NK-92 treated with Interleukin-12 subunit alpha and Interleukin-12 subunit beta, amount 100 ng/mL, for 24 hours (cell line): Measurements from ENCODE around the gene BAZ1A.

Experiments
- DNase-seq: peaks from one replicate; lab custom pipeline; 2025; lab: John Stamatoyannopoulos, UW

The BAZ1A gene, protein sequence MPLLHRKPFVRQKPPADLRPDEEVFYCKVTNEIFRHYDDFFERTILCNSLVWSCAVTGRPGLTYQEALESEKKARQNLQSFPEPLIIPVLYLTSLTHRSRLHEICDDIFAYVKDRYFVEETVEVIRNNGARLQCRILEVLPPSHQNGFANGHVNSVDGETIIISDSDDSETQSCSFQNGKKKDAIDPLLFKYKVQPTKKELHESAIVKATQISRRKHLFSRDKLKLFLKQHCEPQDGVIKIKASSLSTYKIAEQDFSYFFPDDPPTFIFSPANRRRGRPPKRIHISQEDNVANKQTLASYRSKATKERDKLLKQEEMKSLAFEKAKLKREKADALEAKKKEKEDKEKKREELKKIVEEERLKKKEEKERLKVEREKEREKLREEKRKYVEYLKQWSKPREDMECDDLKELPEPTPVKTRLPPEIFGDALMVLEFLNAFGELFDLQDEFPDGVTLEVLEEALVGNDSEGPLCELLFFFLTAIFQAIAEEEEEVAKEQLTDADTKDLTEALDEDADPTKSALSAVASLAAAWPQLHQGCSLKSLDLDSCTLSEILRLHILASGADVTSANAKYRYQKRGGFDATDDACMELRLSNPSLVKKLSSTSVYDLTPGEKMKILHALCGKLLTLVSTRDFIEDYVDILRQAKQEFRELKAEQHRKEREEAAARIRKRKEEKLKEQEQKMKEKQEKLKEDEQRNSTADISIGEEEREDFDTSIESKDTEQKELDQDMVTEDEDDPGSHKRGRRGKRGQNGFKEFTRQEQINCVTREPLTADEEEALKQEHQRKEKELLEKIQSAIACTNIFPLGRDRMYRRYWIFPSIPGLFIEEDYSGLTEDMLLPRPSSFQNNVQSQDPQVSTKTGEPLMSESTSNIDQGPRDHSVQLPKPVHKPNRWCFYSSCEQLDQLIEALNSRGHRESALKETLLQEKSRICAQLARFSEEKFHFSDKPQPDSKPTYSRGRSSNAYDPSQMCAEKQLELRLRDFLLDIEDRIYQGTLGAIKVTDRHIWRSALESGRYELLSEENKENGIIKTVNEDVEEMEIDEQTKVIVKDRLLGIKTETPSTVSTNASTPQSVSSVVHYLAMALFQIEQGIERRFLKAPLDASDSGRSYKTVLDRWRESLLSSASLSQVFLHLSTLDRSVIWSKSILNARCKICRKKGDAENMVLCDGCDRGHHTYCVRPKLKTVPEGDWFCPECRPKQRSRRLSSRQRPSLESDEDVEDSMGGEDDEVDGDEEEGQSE (N-terminal part only)

DNA sequence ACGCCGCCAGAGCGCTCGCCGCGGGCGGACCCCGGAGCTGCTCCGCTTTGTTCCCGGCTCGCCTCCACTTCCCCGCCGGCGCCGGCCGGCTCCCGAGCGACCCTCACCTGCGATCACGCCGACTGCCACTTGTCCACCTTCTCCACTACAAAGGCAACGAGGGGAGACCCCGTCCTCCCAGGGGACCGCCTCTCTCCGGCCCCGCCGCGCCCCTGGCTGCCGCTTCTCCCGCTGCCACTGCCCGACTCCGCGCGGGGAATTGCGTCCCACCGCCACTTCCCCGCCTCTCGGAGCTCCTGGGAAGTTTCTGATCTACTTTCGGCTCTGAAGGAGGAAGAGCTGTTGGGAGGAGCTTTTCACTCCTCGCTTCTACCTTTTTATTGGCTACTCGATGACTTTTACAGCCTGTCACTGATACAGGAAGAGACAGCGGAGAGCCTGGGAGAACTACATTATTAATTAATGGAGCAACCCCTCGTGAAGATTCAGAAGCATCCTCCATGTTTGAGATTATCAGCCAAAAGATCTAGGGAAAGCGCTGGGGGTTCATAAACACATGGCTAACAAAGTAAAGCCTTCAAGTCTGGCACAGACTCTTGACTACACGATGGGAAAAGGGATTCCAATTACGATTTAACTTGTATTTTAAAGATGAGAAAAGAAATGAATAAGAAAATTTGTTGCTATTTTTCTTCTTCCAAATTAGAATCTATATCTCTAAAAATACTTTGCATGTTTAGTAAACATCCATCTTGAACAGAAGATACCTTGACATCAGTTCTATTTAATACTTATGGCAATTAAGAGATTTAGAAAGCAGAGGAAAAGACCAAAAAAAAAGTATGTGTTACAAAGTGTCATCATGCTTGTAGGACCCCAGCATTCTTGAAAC, at the start of gene BAZ1A:
Gene BAZ1A, minus strand, starts transcription at position 330 of the 892 bp plus-strand sequence. CDS start 756 bp downstream, outside the sequence.
- peak; percentile 48 for DNase-seq

DNA sequence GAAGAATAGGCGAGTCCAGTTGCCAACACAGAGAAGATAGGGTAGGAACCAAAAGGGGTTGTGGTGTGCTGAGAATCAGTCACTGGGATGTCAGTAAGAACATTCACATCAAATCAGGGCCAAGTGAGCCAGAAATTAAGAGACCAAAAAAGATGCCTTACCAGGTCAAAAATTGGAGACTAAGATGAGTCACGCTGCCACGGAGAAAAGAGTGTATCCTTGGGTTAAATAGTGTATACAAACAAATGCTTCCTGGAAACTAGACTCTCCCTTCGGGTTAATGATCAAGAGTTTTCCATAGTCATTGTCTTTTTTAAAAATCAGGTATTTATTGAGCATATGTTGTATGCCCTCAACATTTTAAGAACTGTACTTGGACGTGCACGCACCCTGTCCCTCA, 45.2 kb upstream of the BAZ1A start:
- DNase-seq = no peak

DNA sequence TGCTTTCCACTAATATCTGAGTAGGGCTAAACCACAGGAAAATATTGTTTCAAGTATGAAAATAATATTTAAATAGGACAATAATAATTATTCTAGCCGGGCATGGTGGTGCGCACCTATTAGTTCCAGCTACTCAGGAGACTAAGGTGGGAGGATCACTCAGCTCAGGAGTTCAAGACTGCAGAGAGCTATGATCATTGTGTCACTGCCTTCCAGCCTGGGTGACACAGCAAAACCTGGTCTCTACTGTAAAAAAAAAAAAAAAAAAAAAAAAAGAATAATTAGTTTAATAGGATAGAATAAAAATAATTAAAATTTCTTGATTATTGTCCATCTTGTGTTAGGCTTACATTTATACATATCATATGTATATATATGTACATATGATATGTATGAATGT, 38.5 kb upstream of the BAZ1A start:
- DNase-seq = no peak

DNA sequence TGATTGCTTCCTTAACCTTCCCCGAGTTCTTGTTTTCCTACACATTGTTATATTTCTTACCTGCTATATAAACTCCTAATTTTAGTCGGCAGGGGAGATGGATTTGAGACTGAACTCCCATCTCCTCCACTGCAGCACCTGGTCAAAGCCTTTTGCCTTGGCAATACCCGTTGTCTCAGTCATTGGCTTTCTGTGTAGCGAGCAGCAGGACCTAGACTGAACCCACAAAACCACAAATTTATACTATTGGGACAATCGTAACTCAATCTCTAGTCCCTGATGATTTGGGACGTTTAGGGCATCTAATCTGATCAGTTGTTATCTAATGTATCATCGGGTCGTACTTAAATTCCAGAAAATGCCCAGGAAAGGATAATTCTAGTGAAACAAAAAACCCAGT, 37.8 kb upstream of the BAZ1A start:
- DNase-seq = no peak

DNA sequence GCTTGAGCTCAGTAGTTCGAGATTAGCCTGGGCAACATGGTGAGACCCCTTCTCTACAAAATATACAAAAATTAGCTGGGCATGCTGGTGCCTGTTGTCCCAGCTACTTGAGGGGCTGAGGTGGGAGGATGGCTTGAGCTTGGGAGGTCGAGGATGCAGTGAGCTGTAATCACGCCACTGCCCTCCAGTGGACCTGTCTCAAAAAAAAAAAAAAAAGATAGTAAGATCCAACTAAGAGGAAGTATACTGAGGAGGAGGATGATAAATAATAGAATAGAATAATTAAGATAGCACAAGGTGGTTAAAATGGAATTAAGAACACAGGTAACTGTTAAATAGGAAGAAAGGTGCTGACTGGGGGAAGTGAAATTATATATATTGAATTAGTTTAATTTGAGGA, 37.0 kb upstream of the BAZ1A start:
- DNase-seq = no peak

DNA sequence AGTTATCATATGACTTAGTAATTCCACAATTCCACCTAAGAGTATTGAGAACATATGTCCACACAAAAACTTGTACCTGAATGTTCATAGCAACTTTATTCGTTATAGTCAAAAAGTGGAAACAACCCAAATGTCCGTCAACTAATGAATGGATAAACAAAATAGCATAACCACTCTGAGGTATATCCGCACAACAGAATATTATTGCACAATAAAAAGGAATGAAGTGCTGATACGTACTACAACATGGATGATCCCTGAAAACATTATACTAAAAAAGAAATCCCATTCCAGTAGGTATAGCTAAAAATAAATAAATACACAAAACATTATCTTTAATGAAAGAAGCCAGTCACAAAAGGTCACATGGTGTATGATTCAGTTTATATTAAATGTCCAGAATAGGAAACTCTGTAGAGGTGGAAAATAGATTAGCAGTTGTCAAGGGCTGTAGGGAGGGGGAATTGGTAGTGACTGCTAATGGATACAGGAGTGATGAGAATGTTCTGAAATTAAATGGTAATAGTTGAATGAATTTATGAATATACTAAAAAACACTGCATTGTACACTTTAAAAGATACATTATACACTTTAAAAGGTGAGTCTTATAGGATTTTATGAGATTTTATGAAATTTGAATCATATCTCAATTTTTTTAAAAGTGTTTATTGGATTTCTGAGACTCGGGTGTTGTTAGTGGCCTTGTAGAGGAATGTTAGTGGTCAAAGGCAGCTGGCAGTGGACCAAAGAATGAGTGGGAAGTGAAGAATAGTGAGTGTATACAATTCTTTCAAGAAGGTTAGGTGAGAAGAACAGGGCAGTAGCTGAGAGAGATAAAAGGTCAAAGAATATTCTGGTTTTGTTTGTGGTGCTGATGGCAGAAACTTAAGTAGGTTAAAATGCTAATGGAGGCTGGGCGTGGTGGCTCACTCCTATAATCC, 36.3 kb upstream of the BAZ1A start:
- no peak for DNase-seq

DNA sequence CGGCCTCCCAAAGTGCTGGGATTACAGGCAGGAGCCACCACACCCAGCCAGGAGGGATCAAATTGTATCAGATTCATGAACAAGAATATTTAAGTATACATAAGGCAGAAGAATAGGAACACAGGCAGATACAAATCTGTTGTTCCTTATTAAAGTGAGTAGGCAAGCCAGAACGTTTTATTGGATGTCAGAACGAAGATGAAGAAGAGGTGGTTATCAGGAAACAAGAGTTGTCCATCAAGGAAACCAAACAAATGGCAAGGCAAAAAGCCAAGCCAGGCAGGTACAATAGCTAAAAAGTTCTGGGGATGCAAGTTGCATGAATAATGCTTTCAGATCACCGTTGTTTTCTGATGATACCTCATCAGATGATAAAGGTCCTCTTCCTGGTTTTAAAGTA, 31.1 kb upstream of the BAZ1A start:
- no peak for DNase-seq

DNA sequence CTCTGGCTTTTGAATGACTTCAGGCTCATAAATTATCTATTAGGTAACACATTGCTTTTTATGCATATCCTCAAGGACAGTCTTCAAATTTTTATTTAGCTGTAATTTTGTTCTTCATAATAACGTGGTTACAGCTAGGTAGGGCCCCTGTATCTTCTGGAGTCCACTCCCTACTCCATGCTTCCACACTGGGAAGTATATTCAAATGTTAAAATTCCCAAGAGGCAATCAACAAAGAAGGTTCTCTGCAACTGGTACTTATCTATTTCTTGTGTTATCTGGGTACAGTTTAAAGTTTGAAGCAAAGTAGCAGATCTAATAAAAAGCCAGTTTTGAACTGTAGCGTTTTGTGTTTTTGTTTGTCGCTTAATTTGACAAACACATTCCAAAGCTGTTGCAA, 20.1 kb upstream of the BAZ1A start:
- no peak for DNase-seq

DNA sequence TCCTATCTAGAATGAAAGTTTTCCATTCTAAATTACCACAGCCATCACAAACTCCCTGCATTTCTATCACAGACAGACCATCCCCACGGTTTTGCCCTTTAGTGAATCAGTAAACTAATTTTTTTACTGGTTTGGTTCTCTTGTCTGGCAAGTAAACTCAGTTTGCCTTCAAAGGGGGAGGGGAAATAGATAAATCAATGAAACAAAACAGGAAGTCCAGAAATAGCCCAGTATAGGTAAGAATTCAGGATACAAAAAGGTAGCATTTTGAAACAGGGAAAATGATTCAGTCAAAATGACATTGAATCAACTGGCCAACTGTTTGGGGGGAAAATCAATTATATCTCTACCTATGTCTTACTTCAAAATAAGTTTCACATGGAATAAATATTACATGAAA, 15.8 kb upstream of the BAZ1A start:
- DNase-seq = no peak

DNA sequence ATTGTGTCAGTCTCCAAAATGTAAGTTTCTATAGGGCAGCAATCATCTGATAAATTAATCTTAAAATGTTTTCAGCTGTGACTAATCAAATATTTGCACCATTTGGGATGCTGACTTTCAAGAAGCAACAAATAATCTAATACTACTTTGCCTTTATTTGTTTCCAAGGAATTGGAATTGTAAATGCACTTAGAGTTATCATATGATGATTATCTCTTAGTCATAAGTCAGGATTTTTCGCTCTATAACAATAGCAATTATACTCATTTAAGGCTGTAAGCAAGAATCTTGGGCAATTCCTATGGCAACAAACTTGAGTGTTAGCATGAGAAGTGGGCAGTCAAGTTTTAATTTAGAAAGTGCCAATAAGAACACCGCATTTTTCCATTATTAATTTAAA, 13.0 kb upstream of the BAZ1A start:
- no peak for DNase-seq

DNA sequence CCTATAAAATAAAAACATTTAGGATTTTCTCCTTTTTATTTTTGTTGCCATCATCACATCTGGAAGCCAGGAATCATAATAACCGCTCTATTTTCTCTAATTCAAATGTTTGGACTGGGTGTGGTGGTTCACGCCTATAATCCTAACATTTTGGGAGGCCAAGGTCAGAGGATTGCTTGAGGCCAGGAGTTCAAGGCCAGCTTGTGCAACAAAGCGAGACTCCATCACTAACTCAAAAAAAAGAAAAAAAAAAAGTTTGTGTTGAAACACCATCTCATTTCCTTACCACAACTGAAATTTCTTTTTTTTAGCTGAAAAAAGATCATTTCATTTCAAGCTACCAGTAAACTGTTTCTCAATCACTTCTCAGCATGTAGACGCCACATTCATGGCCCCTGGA, 8.8 kb upstream of the BAZ1A start:
- DNase-seq = no peak

DNA sequence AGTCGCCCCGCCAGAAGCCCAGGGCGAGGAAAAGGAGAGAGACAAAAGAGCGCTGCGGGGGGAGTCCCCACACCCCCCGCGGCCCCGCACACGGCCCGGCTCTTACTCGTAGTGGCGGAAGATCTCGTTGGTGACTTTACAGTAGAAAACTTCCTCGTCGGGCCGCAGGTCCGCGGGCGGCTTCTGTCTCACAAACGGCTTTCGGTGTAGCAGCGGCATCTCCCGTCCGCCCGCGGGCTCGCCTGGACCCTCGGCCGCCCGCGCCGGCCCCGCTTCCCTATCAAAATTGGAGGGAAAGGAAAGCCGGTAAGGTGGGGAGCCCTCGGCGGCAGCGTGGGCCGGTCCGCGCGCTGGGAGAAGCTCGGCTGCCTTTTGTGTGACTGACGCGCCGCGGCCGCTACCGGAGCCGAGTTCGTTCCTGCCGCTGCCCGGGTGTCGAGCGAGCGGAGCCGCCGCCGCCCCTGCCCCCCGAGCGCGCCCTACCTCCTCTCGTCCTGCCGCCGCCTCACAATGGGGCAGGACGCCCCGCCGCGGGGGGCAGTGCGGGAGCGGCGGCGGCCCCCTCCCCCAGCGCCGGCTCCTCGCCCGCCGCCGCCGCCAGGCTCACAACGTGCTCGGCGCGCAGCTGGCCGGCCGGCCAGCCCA, 652 bp downstream of the BAZ1A start:
- peak; percentile 69 for DNase-seq

DNA sequence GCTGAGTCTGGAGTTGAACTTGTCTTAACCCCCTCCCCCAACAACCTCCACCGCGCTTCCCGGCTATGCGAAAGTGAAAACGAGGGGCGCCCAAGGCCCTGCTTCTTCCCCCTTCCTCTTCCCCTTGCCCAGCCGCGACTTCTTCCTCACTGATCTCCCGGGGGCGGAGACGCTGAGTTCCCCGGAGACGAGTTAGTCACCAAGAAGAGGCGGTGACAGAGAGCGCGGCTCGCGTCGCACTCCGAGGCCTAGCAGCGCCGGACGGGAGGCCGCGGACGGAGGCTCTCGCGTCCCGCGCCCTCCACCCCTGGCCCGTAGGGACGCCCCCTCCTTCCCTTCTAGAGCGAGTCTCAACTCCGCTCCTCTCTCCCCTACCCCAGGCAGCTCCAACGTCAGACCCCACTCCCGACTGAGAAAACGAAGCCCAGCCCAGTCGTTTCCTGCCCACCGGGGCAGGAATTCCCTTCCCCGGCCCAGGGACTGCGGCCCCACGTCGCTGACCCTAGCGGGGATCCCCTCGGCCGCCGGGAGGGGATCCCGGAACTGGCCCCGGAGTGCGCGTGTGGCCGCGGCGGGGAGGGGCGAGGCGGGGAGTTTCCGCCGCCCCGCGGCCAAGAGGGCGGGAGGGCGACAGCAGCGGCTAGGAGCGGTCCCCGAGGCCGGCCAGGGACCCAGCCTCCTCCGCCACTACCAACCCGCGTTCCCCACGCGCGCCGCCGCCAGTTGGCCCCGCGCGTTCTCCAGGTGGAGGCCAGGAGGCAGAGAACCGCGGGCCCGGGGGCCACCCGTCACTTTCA, 1.4 kb downstream of the BAZ1A start:
- DNase-seq = peak; percentile 79

DNA sequence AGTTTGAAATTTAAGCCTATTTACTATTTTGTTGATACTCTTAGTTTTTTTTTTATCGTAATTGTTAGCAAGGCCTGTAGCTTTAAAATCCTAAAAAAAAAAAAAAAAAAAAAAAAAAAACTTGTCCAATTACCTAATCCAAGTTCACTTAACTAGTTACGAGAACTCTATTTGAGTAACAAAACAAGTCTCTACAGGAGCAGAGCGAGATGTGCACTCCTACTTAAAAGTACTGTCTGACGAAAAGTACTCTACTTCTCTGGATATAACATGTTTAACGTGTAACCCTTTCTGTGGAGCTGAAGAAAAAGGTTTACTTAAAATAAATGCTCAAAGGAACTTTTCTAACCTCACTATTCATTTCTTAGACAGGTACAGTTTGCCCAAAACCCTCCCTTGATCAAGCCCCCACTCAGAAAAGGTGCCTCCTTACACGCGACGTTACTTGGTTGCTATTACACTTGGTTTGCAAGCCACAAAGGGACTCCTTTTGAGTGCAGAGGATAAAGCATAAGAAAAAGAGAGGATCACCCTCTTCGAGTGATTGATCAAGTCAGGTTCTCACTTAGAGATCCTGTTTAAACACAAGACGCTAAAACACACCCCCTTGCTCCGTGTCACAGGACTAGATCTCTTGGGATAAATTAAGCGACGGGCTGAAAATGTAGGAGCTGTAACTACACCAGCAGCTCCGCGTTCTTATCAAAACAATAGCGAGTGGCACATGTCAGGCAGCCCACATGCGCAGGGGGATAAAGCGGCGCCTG, 2.2 kb downstream of the BAZ1A start:
- no peak for DNase-seq

DNA sequence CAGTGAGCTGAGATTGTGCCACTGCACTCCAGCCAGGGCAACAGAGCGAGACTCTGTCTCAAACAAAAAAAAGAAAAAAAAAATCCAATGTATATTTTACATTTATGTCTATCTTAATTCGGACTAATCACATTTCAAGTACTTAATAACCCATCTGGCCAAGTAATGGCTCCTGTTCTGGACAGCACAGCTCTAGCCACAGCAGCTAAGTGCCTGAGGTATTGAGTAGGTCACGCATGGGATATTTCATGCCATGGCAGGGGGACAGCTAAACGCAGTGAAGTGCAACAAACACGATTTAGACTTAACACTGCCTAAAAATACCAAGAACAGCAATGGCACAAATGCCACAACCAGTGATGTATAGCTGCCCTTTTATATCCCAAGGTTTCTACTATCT, 8.0 kb downstream of the BAZ1A start:
- no peak for DNase-seq

DNA sequence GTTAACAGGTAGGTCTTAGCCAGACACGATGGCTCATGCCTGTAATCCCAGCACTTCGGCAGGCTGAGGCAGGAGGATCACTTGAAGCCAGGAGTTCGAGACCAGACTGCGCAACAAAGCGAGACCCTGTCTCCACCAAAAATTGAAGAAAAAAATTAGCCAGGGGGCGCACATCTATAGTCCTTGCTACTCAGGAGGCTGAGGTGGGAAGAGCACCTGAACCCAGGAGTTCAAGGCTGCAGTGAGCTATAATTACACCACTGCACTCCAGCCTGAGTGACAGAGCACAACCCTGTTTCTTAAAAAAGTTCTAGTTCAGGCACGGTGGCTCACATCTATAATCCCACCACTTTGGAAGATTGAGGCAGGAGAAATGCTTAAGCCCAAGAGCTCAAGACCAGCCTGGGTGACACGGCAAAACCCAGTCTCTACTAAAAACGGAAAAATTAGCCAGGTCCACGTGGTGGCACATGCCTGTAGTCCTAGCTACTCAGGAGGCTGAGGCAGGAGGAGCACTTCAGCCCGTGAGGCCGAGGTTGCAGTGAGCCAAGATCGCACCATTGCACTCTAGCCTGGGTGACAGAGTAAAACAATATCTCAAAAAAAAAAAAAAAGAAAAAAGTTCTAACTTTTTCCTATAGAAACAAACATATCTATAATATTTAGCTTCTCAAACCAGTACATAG, 9.1 kb downstream of the BAZ1A start:
- no peak for DNase-seq

DNA sequence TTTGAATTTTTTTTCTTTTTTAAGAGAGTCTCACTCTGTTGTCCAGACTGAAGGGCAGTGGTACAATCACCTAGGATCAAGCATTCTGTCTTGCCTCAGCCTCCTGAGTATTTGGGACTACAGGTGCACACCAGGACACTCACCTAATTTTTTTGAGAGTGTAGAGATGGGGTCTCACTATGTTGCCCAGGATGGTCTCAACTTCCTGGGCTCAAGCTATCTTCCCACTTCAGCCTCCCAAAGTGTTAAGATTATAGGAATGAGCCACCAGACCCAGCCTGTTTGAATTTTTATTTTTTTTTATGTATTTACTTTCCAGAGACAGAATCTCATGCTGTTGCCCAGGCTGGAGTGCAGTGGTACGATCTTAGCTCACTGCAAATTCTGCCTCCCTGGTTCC, 11.3 kb downstream of the BAZ1A start:
- DNase-seq = no peak

DNA sequence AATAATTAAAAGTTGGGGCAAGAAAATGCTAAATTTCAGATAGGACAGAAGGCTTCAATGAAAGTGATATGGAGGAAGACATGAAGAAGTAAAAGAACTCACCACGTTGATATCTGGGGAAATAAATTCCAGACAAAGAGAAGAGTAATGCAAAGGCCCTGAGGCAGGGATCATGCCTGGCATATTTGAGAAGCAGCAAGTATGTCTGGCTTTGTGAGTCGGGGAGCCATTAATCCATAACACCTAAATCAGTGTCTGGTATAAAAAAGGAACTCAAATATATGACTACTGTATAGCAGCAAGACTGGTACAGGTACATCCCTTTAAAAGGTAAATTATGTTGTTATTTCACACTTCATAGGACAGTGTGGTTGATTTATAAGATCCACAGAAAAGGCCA, 16.4 kb downstream of the BAZ1A start:
- no peak for DNase-seq
